ENCODE measurements around the gene EIF4G3.

The EIF4G3 gene

GRCh38 chr1:21176586-21177555 is at the start of gene EIF4G3:
Gene EIF4G3, minus strand, starts transcription at chr1:21176897. Its CDS starts 174,155 bp downstream, at chr1:21002742.
- no peaks in the 10 kb centered on the region for H3K9me3 ChIP-seq (ENCODE audit: control insufficient read depth, insufficient read depth, low read length)
- peak within 1 kb of the TSS; percentile 96 for H3K4me3 ChIP-seq (ENCODE audit: low read length)
- no peaks in the 10 kb centered on the region for H3K27me3 ChIP-seq (ENCODE audit: control insufficient read depth, low read length)
- H4K20me1 ChIP-seq (ENCODE audit: control insufficient read depth, insufficient read depth, low read depth, low read length): peaks cover 19% of the 10 kb centered on the region
- no peak for TF ChIP-seq CTCF (IDR thresholded peaks at IDR 0.05; ENCODE audit: low read depth, low read length, poor library complexity, severe bottlenecking)
- peaks cover 20% of the 10 kb centered on the region for H3K4me1 ChIP-seq (ENCODE audit: control insufficient read depth, low read length)
- peaks cover 45% of the 10 kb centered on the region for H3K79me2 ChIP-seq (ENCODE audit: control insufficient read depth, low read length)
- H3K36me3 ChIP-seq (ENCODE audit: control insufficient read depth, low read length): peaks cover 27% of the 10 kb centered on the region
- peak within 1 kb of the TSS; percentile 46 for H3K27ac ChIP-seq (ENCODE audit: low read depth, low read length)
- peak within 1 kb of the TSS; percentile 71 for H3K4me2 ChIP-seq (ENCODE audit: low read length)
- H3F3A ChIP-seq (ENCODE audit: control insufficient read depth, insufficient read depth): peaks cover 5% of the 10 kb centered on the region; the same call in 1 of the 2 replicates
- no peaks in the 10 kb centered on the region for H3K9me2 ChIP-seq (replicated peaks; ENCODE audit: control insufficient read depth, low read length)

DNA sequence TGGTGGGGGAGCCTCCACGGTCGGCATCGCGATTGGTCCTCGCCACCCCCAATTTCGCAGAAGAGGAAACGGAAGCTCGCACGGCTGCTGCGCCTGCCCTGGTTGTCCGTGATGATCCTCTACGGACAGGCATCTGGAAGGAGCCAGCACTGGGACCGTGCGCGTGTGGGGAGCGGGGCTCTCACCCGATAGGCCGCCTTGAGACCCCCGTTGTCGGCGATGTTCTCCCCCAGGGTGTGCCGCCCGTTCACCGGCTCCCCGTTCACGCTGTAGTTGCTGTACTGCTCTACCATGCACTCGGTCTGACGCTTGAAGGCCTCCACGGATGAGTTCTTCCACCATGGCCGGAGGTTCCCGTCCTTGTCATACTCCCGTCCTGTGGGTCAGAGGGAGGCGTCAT is 48.4 kb upstream of the EIF4G3 start:
- Histone ChIP-seq H3K4me2 (ENCODE audit: low read length) (no peak overlapping the region), H3K27ac (ENCODE audit: low read depth, low read length) (no peak overlapping the region), H3K27me3 (ENCODE audit: control insufficient read depth, low read length) (no peaks in the 10 kb centered on the region), H3K36me3 (ENCODE audit: control insufficient read depth, low read length) (no peaks in the 10 kb centered on the region), H3K4me3 (ENCODE audit: low read length) (no peak overlapping the region), H4K20me1 (ENCODE audit: control insufficient read depth, insufficient read depth, low read depth, low read length) (no peaks in the 10 kb centered on the region), H3K9me2 (replicated peaks; ENCODE audit: control insufficient read depth, low read length) (no peaks in the 10 kb centered on the region), H3F3A (ENCODE audit: control insufficient read depth, insufficient read depth) (no peaks in the 10 kb centered on the region), H3K9me3 (ENCODE audit: control insufficient read depth, insufficient read depth, low read length) (no peaks in the 10 kb centered on the region), H3K79me2 (ENCODE audit: control insufficient read depth, low read length) (no peaks in the 10 kb centered on the region), H3K4me1 (ENCODE audit: control insufficient read depth, low read length) (no peaks in the 10 kb centered on the region)
- no peak for TF ChIP-seq CTCF (IDR thresholded peaks at IDR 0.05; ENCODE audit: low read depth, low read length, poor library complexity, severe bottlenecking)

GRCh38 chr1:21220815-21221214 is 44.1 kb upstream of the EIF4G3 start:
- H3F3A ChIP-seq (ENCODE audit: control insufficient read depth, insufficient read depth): no peaks in the 10 kb centered on the region

More at GRCh38 chr1:21220815-21221214, 44.1 kb upstream of the EIF4G3 start:
- Histone ChIP-seq H3K4me1 (ENCODE audit: control insufficient read depth, low read length) (no peaks in the 10 kb centered on the region), H3K9me3 (ENCODE audit: control insufficient read depth, insufficient read depth, low read length) (no peaks in the 10 kb centered on the region), H3K36me3 (ENCODE audit: control insufficient read depth, low read length) (no peaks in the 10 kb centered on the region), H3K79me2 (ENCODE audit: control insufficient read depth, low read length) (no peaks in the 10 kb centered on the region), H3K4me3 (ENCODE audit: low read length) (no peak overlapping the region), H3K27me3 (ENCODE audit: control insufficient read depth, low read length) (no peaks in the 10 kb centered on the region), H4K20me1 (ENCODE audit: control insufficient read depth, insufficient read depth, low read depth, low read length) (no peaks in the 10 kb centered on the region), H3K27ac (ENCODE audit: low read depth, low read length) (no peak overlapping the region), H3K9me2 (replicated peaks; ENCODE audit: control insufficient read depth, low read length) (no peaks in the 10 kb centered on the region), H3K4me2 (ENCODE audit: low read length) (no peak overlapping the region)
- no peak for TF ChIP-seq CTCF (IDR thresholded peaks at IDR 0.05; ENCODE audit: low read depth, low read length, poor library complexity, severe bottlenecking)
- TF ChIP-seq EZH2phosphoT487 (IDR thresholded peaks at IDR 0.05; ENCODE audit: borderline replicate concordance, low read length): no peak
